ENCODE measurements around the gene FTO.

GRCh38 chr16:54120846-54121480 is 417.0 kb downstream of the FTO start:
- TF ChIP-seq CTCF (IDR thresholded peaks at IDR 0.05): no peak
- TF ChIP-seq POLR2A (IDR thresholded peaks at IDR 0.05): no peak

Data from testis (tissue), 2 donors.